ENCODE data around the gene FLOT2. TPM values are rescaled to one million over a fixed set of nuclear protein-coding genes. Genes with fewer than 3 reads are reported as not detected.

Gene FLOT2
- 89.8 and 105 TPM in 2 replicates for polyA plus RNA-seq (2012; rRNA removed)
- 71.5 and 96.6 TPM in 2 replicates for polyA plus RNA-seq (2012; cell fraction: cytosol; rRNA removed)
- 73.5 and 91.2 TPM in 2 replicates for polyA plus RNA-seq (2012; cell fraction: nucleus; rRNA removed)

- peaks cover 64% of the 10 kb centered on the region for H3K79me2 ChIP-seq (ENCODE audit: insufficient read depth)
- DNase-seq, result peak; percentile 92
Observed at GRCh38 chr17:28896884-28897768, at the start of gene FLOT2. FLOT2 (minus strand) TSS chr17:28897733; CDS start chr17:28897574, 159 bp downstream.

More at GRCh38 chr17:28896884-28897768, at the start of gene FLOT2:
- Histone ChIP-seq H3K4me1 (ENCODE audit: control insufficient read depth in 1 of 2, insufficient read depth in 2 of 2, low read depth in 1 of 2, low read length in 1 of 2) (peaks cover 18 to 22% of the 10 kb centered on the region in 2 experiments; a peak in 2 of 4 replicates), H3K9me2 (no peaks in the 10 kb centered on the region), H3K36me3 (replicated peaks in 1 of 2; ENCODE audit: control insufficient read depth in 1 of 2, insufficient read depth in 2 of 2, low read length in 1 of 2) (no peaks in the 10 kb centered on the region), H2AFZ (ENCODE audit: low read depth) (peak within 1 kb of the TSS; percentile 93), H3K27ac (ENCODE audit: low read depth in 2 of 2, low read length in 1 of 2) (peak within 1 kb of the TSS; percentile 48 to 85; a peak in 3 of 4 replicates), H3K4me3 (ENCODE audit: low read depth in 2 of 2, low read length in 1 of 2) (peak within 1 kb of the TSS; percentile 76 to 98), H3K4me2 (peak within 1 kb of the TSS; percentile 99), H3K27me3 (ENCODE audit: insufficient read depth) (no peaks in the 10 kb centered on the region), H3F3A (replicated peaks; ENCODE audit: insufficient read depth) (peaks cover 17% of the 10 kb centered on the region), H3K9me3 (no peaks in the 10 kb centered on the region), H4K20me1 (ENCODE audit: insufficient read depth) (no peaks in the 10 kb centered on the region), H3K9ac (peak within 1 kb of the TSS; percentile 77)
- 1% methylated on average over 42 of the region's 73 CpGs for WGBS (ENCODE audit: low lambda C conversion rate)
- CTCF ChIA-PET, result interaction anchor here (0.6 to 9.0 kb wide), 12 partner anchors 11 to 204 kb away, joined by 3 to 95 read pairs (median 6); partner anchors contain the start of genes FAM222B and TLCD1
- POLR2A ChIA-PET, result interaction anchor here (0.6 to 2.0 kb wide), 10 partner anchors 9 to 186 kb away, joined by 3 to 7 read pairs (median 4); partner anchors contain the start of genes FAM222B, PHF12 and PROCA1
- TF ChIP-seq SMC3 (IDR thresholded peaks at IDR 0.05; ENCODE audit: low read depth, low read length), result no peak
- TF ChIP-seq EZH2phosphoT487 (IDR thresholded peaks at IDR 0.05; ENCODE audit: borderline replicate concordance, low read depth), result no peak
- TF ChIP-seq, protein P1, sequence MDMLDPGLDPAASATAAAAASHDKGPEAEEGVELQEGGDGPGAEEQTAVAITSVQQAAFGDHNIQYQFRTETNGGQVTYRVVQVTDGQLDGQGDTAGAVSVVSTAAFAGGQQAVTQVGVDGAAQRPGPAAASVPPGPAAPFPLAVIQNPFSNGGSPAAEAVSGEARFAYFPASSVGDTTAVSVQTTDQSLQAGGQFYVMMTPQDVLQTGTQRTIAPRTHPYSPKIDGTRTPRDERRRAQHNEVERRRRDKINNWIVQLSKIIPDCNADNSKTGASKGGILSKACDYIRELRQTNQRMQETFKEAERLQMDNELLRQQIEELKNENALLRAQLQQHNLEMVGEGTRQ (IDR thresholded peaks at IDR 0.05; ENCODE audit: borderline replicate concordance, low read depth, low read length), result no peak
- TF ChIP-seq TCF12 (IDR thresholded peaks at IDR 0.05), result no peak
- TF ChIP-seq CTCF (IDR thresholded peaks at IDR 0.05), result peak; percentile 38
- TF ChIP-seq MXI1 (IDR thresholded peaks at IDR 0.05; ENCODE audit: low read depth, low read length), result peak; percentile 40
- TF ChIP-seq MAX (IDR thresholded peaks at IDR 0.05; ENCODE audit: low read depth), result peak; percentile 26; the same call in 1 of the 2 replicates
- TF ChIP-seq CHD2 (IDR thresholded peaks at IDR 0.05; ENCODE audit: low read length, partially characterized antibody), result no peak
- peak; percentile 78 for TF ChIP-seq NFIC (IDR thresholded peaks at IDR 0.05; ENCODE audit: borderline replicate concordance)
- no peak for TF ChIP-seq MEF2A (IDR thresholded peaks at IDR 0.05; ENCODE audit: borderline replicate concordance, low read depth)
- TF ChIP-seq POLR2AphosphoS5 (IDR thresholded peaks at IDR 0.05; ENCODE audit: low read depth, low read length), result peak; percentile 59
- TF ChIP-seq YY1 (IDR thresholded peaks at IDR 0.05; ENCODE audit: low read depth), result 0 out of 2 replicates have a peak, but pooled peaks have one; percentile 33
- 0 out of 2 replicates have a peak, but pooled peaks have one; percentile 2 for TF ChIP-seq RAD21 (IDR thresholded peaks at IDR 0.05; ENCODE audit: low read length)
- peak; percentile 51 for TF ChIP-seq GABPA (IDR thresholded peaks at IDR 0.05; ENCODE audit: low read depth)
